ENCODE measurements around the gene S100A3. TPM values are rescaled to one million over a fixed set of nuclear protein-coding genes. Genes with fewer than 3 reads are reported as not detected.

Gene S100A3
- total RNA-seq, 1 experiment from 2014 or later: not detected

- no TSS peak for BruUV-seq (replicated peaks)
- H3K36me3 Mint-ChIP-seq (ENCODE audit: insufficient read depth, unreplicated experiment): peaks cover 27% of the 10 kb centered on the region
- H3K4me1 Mint-ChIP-seq (ENCODE audit: low read depth, unreplicated experiment): peaks cover 49% of the 10 kb centered on the region
- intact Hi-C loops (cut with micrococcal nuclease; ENCODE audit: unreplicated experiment): loop anchor here (10.0 kb wide), 1 partner anchor 466 kb away; the partner anchor contains the start of gene RAB13
- H3K27me3 Mint-ChIP-seq (ENCODE audit: unreplicated experiment): no peaks in the 10 kb centered on the region
- H3K9me3 Mint-ChIP-seq (ENCODE audit: low read depth, unreplicated experiment): no peaks in the 10 kb centered on the region
- peak overlapping the region; percentile 33 for H3K4me3 Mint-ChIP-seq (ENCODE audit: low read depth, unreplicated experiment)
- CTCF ChIA-PET: interaction anchor here (2.5 kb wide), 1 partner anchor 13 kb away, joined by 14 read pairs; no protein-coding TSS in a partner anchor
- no peak for DNase-seq
- no peak for TF ChIP-seq CTCF (IDR thresholded peaks at IDR 0.05; ENCODE audit: unreplicated experiment)
- H3K27ac Mint-ChIP-seq (ENCODE audit: unreplicated experiment): peak overlapping the region; percentile 69
These were observed 29.8 kb downstream of the S100A3 start for GRCh38 chr1:153519242-153519641.

GRCh38 chr1:153515504-153516394, 33.3 kb downstream of the S100A3 start:
- peaks cover 77% of the 10 kb centered on the region for H3K4me1 Mint-ChIP-seq (ENCODE audit: low read depth, unreplicated experiment)
- intact Hi-C loops (cut with micrococcal nuclease; ENCODE audit: unreplicated experiment): loop anchor here (10.0 kb wide), 1 partner anchor 469 kb away; the partner anchor contains the start of gene RAB13
- peak; percentile 92 for DNase-seq
- TF ChIP-seq CTCF (IDR thresholded peaks at IDR 0.05; ENCODE audit: unreplicated experiment): no peak
- CTCF ChIA-PET: interaction anchor here (0.5 to 1.9 kb wide), 20 partner anchors 9 to 226 kb away, joined by 3 to 34 read pairs (median 4); partner anchors contain the start of genes CHTOP, INTS3, S100A13 and S100A16
- H3K4me3 Mint-ChIP-seq (ENCODE audit: low read depth, unreplicated experiment): no peak overlapping the region
- BruUV-seq (replicated peaks): no TSS peak
- peaks cover 31% of the 10 kb centered on the region for H3K36me3 Mint-ChIP-seq (ENCODE audit: insufficient read depth, unreplicated experiment)
- H3K27ac Mint-ChIP-seq (ENCODE audit: unreplicated experiment): peak overlapping the region; percentile 82
- no peaks in the 10 kb centered on the region for H3K9me3 Mint-ChIP-seq (ENCODE audit: low read depth, unreplicated experiment)
- no peaks in the 10 kb centered on the region for H3K27me3 Mint-ChIP-seq (ENCODE audit: unreplicated experiment)

- no peaks in the 10 kb centered on the region for H3K9me3 Mint-ChIP-seq (ENCODE audit: low read depth, unreplicated experiment)
- H3K27ac Mint-ChIP-seq (ENCODE audit: unreplicated experiment): no peak overlapping the region
- no TSS peak for BruUV-seq (replicated peaks)
- TF ChIP-seq CTCF (IDR thresholded peaks at IDR 0.05; ENCODE audit: unreplicated experiment): no peak
- H3K27me3 Mint-ChIP-seq (ENCODE audit: unreplicated experiment): no peaks in the 10 kb centered on the region
- CTCF ChIA-PET: interaction anchor here (0.6 to 1.1 kb wide), 3 partner anchors 54 to 322 kb away, joined by 3 to 5 read pairs (median 3); partner anchors contain the start of gene S100A13
- no peak for DNase-seq
- intact Hi-C loops (cut with micrococcal nuclease; ENCODE audit: unreplicated experiment): loop anchor here (5.0 to 10.0 kb wide), 2 partner anchors 159 to 471 kb away; partner anchors contain the start of genes ILF2 and RAB13
- peaks cover 75% of the 10 kb centered on the region for H3K4me1 Mint-ChIP-seq (ENCODE audit: low read depth, unreplicated experiment)
- H3K36me3 Mint-ChIP-seq (ENCODE audit: insufficient read depth, unreplicated experiment): peaks cover 21% of the 10 kb centered on the region
- no peak overlapping the region for H3K4me3 Mint-ChIP-seq (ENCODE audit: low read depth, unreplicated experiment)
These were observed 35.4 kb downstream of the S100A3 start for GRCh38 chr1:153513666-153514065.

- H3K4me3 Mint-ChIP-seq (ENCODE audit: low read depth, unreplicated experiment): no peak overlapping the region
- CTCF ChIA-PET: interaction anchor here (0.7 to 1.1 kb wide), 2 partner anchors 55 to 114 kb away, joined by 3 read pairs; partner anchors contain the start of gene S100A13
- H3K9me3 Mint-ChIP-seq (ENCODE audit: low read depth, unreplicated experiment): no peaks in the 10 kb centered on the region
- intact Hi-C loops (cut with micrococcal nuclease; ENCODE audit: unreplicated experiment): loop anchor here (5.0 to 10.0 kb wide), 2 partner anchors 159 to 472 kb away; partner anchors contain the start of genes ILF2 and RAB13
- H3K27ac Mint-ChIP-seq (ENCODE audit: unreplicated experiment): peak overlapping the region; percentile 82
- no peak for DNase-seq
- H3K4me1 Mint-ChIP-seq (ENCODE audit: low read depth, unreplicated experiment): peaks cover 70% of the 10 kb centered on the region
- TF ChIP-seq CTCF (IDR thresholded peaks at IDR 0.05; ENCODE audit: unreplicated experiment): no peak
- BruUV-seq (replicated peaks): no TSS peak
- H3K27me3 Mint-ChIP-seq (ENCODE audit: unreplicated experiment): no peaks in the 10 kb centered on the region
- H3K36me3 Mint-ChIP-seq (ENCODE audit: insufficient read depth, unreplicated experiment): peaks cover 18% of the 10 kb centered on the region
These were observed 36.0 kb downstream of the S100A3 start for GRCh38 chr1:153513023-153513422.

Data from Calu3 (cell line).